ENCODE measurements around the gene GIGYF2.

Gene GIGYF2

DNA sequence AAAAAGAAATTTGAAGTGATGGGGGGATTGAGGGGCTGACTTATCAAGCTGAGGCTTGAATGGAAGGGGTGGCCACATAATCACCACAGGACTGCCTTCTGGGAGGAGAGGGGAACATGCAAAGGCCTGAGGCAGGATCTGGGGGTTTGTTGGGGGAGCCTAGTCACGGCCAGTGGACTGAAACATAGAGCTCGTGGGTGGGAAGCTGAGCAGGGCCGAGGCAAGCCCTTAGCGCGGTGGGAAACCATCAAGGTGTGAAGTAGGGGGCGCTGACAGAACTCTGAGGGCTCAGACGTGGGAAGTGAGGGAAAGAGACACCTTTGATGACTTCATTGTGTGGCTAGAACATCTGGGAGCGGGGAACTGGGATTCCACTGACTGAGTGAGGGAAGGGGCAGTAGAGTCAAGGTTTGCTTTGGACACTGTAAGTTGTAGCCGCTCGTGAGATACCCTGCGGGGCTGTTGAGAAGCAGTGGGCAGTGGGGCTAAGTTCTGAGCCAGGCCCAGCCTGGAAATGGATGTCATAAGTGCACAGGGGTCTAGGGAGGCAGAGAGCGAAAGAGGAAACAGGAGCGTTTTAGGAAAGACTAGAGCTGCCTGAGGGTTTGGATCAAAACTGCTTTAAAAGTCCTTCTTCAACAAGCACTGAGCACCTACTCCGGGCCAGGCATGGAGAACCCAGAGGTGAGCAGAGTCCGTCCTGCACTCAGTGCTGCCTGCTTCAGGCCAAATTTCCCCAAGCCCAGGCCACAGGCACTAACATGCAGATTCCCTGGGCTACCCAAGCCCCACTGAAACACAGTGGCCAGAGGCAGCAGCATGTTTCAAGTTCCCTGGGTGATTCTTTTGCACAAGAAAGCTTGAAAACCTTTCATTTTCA, 172.2 kb downstream of the GIGYF2 start:
- no peak for DNase-seq (ENCODE audit: low read depth in 2 of 2)

GRCh38 chr2:232870018-232870765, 173.1 kb downstream of the GIGYF2 start, which contains the start of gene SNORC:
TSS of gene SNORC (plus strand) at chr2:232870264. CDS start at chr2:232870342, 78 bp downstream.
- no peak for DNase-seq (ENCODE audit: low read depth in 2 of 2)

DNA sequence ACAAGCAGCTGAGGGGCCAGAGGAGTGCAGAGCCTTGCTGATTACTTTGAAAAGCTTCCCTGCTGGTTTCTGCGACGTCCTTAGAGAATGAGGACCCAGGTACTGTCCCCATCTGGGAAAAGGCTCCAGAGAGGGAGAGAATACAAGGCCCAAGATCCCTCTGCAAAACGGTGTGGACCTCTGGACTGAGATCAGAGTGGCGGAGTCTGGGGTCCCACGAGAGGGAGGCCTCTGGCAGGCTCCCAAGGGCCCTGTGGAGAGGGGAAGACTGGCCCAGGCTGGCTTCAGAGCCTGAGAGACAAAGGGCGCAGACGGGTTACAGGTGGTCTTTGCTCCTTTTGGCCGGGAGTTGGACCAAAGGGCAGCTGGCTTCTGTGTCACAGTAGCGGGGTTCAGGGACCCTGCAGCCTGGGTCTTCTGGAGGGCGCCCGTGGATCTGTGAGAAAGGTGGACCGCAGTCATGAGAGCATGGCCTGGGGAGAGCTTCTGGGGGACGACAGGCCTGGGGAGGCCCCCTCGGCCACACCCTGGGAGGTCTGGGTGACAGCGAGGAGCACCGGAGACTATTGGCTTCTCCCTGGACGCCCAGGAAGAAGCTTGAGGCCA, 173.7 kb downstream of the GIGYF2 start:
- DNase-seq (ENCODE audit: low read depth in 2 of 2) = no peak

- no peak for DNase-seq (ENCODE audit: low read depth in 2 of 2)
Measured at GRCh38 chr2:232871418-232871834, 174.3 kb downstream of the GIGYF2 start.

GRCh38 chr2:232871835-232872736, 175.0 kb downstream of the GIGYF2 start:
- DNase-seq (ENCODE audit: low read depth in 2 of 2) = no peak

- DNase-seq (ENCODE audit: low read depth in 2 of 2) = no peak
Measured at GRCh38 chr2:232872826-232873225, 175.7 kb downstream of the GIGYF2 start.

DNA sequence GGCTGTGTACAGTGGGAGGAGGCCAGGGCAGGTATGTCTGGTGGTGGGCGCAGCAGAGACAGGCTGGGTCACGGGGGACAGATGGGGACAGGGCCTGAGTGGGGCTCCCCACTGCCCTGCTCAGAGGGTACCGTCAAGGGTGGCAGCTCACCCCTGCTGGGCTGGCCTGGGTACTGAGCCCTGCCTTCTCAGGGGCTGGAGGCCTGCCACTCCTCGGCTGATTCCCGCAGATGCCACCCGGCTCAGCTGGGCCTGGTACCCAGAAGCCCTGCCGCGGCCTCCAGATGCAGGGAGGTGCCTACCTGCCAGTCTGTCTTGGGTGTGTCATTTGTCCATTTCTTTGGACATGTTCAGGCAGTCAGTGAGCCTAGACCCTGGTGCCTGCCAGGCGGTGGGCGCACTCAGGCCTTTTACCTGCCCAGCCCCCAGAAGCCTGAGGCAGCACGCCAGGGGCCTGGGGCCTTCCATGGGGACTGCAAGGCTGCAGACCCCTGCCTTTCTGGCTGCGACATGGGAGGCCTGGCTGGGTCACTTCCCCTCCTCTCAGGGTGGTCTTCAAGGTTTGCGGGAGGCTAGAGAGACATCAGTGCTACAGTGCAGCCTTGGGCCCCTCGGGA, 176.3 kb downstream of the GIGYF2 start:
- DNase-seq (ENCODE audit: low read depth in 2 of 2) = no peak

- no peak for DNase-seq (ENCODE audit: low read depth in 2 of 2)
Measured at GRCh38 chr2:232873909-232874641, 176.9 kb downstream of the GIGYF2 start.

GRCh38 chr2:232874677-232875223, 177.6 kb downstream of the GIGYF2 start:
- DNase-seq (ENCODE audit: low read depth in 2 of 2) = no peak

GRCh38 chr2:232875256-232876121, 178.4 kb downstream of the GIGYF2 start:
- DNase-seq (ENCODE audit: low read depth in 2 of 2) = no peak

- no peak for DNase-seq (ENCODE audit: low read depth in 2 of 2)
Measured at GRCh38 chr2:232876161-232876977, 179.2 kb downstream of the GIGYF2 start.

DNA sequence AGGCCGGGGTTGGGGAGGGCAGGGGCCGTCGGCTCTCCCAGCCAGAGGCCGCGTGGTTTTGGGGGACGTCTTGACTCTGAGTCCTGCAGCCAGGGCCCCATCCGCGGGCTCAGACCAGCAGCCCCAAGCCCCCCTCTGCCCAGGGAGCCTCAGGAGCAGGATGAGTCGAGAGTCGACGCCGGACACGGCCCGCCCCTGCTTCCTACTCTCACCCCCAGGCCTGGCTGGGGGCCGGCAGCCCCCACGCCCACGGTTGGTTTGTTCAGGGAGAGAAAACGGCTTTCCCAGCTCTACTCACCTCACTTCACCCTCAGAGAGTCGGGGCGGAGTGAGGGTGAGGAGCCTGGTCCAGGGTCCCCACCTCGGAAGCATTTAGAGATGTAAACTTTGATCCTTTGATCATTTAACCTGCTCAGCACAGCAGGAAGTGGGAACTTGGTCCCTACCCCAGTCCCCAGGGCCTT, 179.9 kb downstream of the GIGYF2 start:
- no peak for DNase-seq (ENCODE audit: low read depth in 2 of 2)

GRCh38 chr2:232877940-232878511, 180.9 kb downstream of the GIGYF2 start:
- DNase-seq (ENCODE audit: low read depth in 2 of 2) = no peak

DNA sequence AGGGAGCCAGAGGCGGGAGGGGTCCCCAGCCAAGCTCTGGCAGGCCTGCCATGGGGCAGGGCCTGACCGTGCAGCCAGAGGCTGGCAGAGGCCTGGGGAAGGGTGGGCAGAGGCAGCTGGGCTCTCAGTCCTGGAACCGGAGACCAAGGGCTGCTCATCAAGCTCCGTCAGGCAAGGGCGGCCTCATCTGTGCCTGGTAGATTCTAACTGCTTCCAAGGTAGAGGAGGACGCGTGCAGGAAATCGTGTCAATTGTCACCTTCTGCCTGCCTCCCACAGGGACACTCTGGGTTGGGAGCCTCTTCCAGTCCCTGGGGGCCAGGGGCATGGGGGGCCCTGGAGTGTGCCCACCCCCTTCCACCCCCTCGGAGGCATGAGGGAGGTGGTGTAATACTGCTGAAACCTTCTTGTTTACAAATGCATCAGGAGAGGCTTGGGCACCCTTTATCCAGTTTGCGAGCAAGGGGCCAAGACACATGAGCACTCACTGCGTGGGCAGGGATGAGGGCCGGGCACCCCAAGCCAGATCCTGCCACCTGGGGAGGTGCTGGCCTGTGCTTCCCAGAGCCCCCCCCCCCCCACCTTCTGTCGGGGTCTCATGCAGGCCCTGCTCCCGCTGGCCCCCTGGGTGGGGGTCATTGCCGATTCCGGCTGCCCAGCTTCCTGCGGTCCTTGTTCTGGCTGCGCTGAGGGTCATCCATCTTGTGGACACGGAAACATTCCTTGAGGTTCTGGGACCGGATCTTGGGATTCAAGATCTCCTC, 181.9 kb downstream of the GIGYF2 start:
- no peak for DNase-seq (ENCODE audit: low read depth in 2 of 2)

DNA sequence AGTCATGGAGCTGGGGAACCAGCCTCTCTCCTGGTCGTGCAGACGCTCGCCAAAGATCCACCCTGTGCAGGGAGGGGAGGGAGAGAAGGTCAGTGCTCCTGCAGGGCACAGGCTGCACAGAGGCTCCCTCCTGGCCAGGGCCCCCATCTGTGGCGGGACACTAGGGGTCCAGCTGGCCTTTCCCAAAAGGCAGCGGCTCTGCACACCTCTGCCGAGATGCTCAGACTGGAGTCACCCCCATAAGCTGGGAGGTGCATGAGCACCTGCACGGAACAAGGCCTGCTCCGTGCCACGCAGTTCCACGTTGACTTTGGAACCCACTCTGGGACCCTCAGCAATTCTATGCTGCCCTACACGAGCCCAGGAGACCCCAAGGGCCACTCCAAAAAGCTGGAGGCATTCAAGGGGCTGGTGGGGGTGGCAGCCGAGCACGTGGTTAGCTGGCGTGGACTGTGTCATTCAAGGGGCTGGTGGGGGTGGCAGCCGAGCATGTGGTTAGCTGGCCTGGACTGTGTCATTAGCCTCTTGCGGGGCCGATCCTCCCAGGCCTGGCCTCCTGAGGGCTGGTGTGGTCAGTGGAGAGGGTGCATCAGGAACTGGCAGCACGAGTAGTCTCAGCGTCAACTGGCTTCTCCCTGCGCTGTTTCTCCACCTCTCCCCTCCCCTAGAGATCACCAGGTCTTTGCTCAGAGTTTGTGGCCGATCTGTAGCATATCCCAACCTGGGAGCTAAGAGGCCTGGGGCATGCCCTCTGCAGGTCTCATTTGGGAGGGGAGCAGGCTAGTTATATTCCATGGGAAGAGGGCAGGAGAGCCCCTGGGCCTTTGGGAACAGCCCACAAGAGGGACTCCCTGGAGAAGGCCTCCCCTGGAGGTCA, 182.7 kb downstream of the GIGYF2 start:
- DNase-seq (ENCODE audit: low read depth in 2 of 2) = no peak
